ENCODE results near the gene UGT1A7. TPM values are rescaled to one million over a fixed set of nuclear protein-coding genes. Genes with fewer than 3 reads are reported as not detected.
A peak's percentile ranks its signal among the peaks of the same experiment; 100 is the strongest.

Gene UGT1A7
- total RNA-seq, 2 experiments from 2014 or later, result not detected

GRCh38 chr2:233792720-233793119, 111.0 kb downstream of the UGT1A7 start:
- DNase-seq (no peak), ATAC-seq (ENCODE audit: poor library complexity) (no peak)
- Mint-ChIP-seq H3K27ac (no peak overlapping the region), H3K9me3 (no peaks in the 10 kb centered on the region), H3K27me3 (no peaks in the 10 kb centered on the region), H3K36me3 (ENCODE audit: low read depth) (no peaks in the 10 kb centered on the region), H3K4me1 (ENCODE audit: low read depth) (no peaks in the 10 kb centered on the region), H3K4me3 (no peak overlapping the region)
- H3K9me3 ChIP-seq (ENCODE audit: control insufficient read depth in 1 of 2, insufficient read depth in 1 of 2, low read length in 2 of 2), result peaks cover 0 to 8% of the 10 kb centered on the region in 2 experiments
- H3K27ac ChIP-seq (ENCODE audit: low read depth in 1 of 2, low read length in 2 of 2), result no peak overlapping the region
- POLR2A ChIA-PET, result no interaction called here
- CTCF ChIA-PET, result no interaction called here
- no peaks in the 10 kb centered on the region for H3K36me3 ChIP-seq (ENCODE audit: insufficient read depth, low read length)
- intact Hi-C loops (cut with DNase I, micrococcal nuclease), result no loop called here
- H3K27me3 ChIP-seq (ENCODE audit: control insufficient read depth in 1 of 2, insufficient read depth in 2 of 2, low read length in 2 of 2), result no peaks in the 10 kb centered on the region
- no peaks in the 10 kb centered on the region for H3K4me1 ChIP-seq (ENCODE audit: insufficient read depth, low read length)
- no peak for TF ChIP-seq CTCF (IDR thresholded peaks at IDR 0.05)
- H3K4me3 ChIP-seq (ENCODE audit: low read length), result no peak overlapping the region

GRCh38 chr2:233793465-233794127, 111.9 kb downstream of the UGT1A7 start:
- Histone ChIP-seq H3K27ac (ENCODE audit: low read depth in 1 of 2, low read length in 2 of 2) (no peak overlapping the region), H3K4me1 (ENCODE audit: insufficient read depth, low read length) (no peaks in the 10 kb centered on the region), H3K4me3 (ENCODE audit: low read length) (no peak overlapping the region), H3K27me3 (ENCODE audit: control insufficient read depth in 1 of 2, insufficient read depth in 2 of 2, low read length in 2 of 2) (no peaks in the 10 kb centered on the region), H3K36me3 (ENCODE audit: insufficient read depth, low read length) (no peaks in the 10 kb centered on the region), H3K9me3 (ENCODE audit: control insufficient read depth in 1 of 2, insufficient read depth in 1 of 2, low read length in 2 of 2) (peaks cover 0 to 8% of the 10 kb centered on the region in 2 experiments)
- Mint-ChIP-seq H3K4me3 (no peak overlapping the region), H3K27me3 (no peaks in the 10 kb centered on the region), H3K27ac (no peak overlapping the region), H3K9me3 (no peaks in the 10 kb centered on the region), H3K36me3 (ENCODE audit: low read depth) (no peaks in the 10 kb centered on the region), H3K4me1 (ENCODE audit: low read depth) (no peaks in the 10 kb centered on the region)
- ChIA-PET CTCF (no interaction called here), POLR2A (no interaction called here)
- intact Hi-C loops (cut with DNase I, micrococcal nuclease), result no loop called here
- DNase-seq (no peak), ATAC-seq (ENCODE audit: poor library complexity) (no peak)
- TF ChIP-seq CTCF (IDR thresholded peaks at IDR 0.05), result no peak

GRCh38 chr2:233794128-233794658, 112.5 kb downstream of the UGT1A7 start:
- CTCF ChIA-PET, result no interaction called here
- no peaks in the 10 kb centered on the region for H3K9me3 Mint-ChIP-seq
- Histone ChIP-seq H3K4me1 (ENCODE audit: insufficient read depth, low read length) (no peaks in the 10 kb centered on the region), H3K9me3 (ENCODE audit: control insufficient read depth in 1 of 2, insufficient read depth in 1 of 2, low read length in 2 of 2) (peaks cover 0 to 8% of the 10 kb centered on the region in 2 experiments), H3K36me3 (ENCODE audit: insufficient read depth, low read length) (no peaks in the 10 kb centered on the region), H3K27me3 (ENCODE audit: control insufficient read depth in 1 of 2, insufficient read depth in 2 of 2, low read length in 2 of 2) (no peaks in the 10 kb centered on the region), H3K4me3 (ENCODE audit: low read length) (no peak overlapping the region), H3K27ac (ENCODE audit: low read depth in 1 of 2, low read length in 2 of 2) (no peak overlapping the region)
- H3K27ac Mint-ChIP-seq, result no peak overlapping the region
- TF ChIP-seq CTCF (IDR thresholded peaks at IDR 0.05), result no peak
- POLR2A ChIA-PET, result no interaction called here
- ATAC-seq (ENCODE audit: poor library complexity), result no peak
- peak in 1 of 14 experiments; percentile 26 for DNase-seq
- H3K36me3 Mint-ChIP-seq (ENCODE audit: low read depth), result no peaks in the 10 kb centered on the region
- intact Hi-C loops (cut with DNase I, micrococcal nuclease), result no loop called here
- no peaks in the 10 kb centered on the region for H3K27me3 Mint-ChIP-seq
- H3K4me1 Mint-ChIP-seq (ENCODE audit: low read depth), result no peaks in the 10 kb centered on the region
- H3K4me3 Mint-ChIP-seq, result no peak overlapping the region
